ENCODE measurements around the gene LRBA. TPM values are rescaled to one million over a fixed set of nuclear protein-coding genes. Genes with fewer than 3 reads are reported as not detected.

The LRBA gene
- total RNA-seq, 1 experiment from 2014 or later = 69.1 TPM

- no peaks in the 10 kb centered on the region for H3K27me3 Mint-ChIP-seq (ENCODE audit: low read depth)
- peaks cover 33% of the 10 kb centered on the region for H3K4me1 Mint-ChIP-seq
- no peak overlapping the region for H3K4me3 Mint-ChIP-seq
- POLR2A ChIA-PET = no interaction called here
- CTCF ChIA-PET = no interaction called here
- peaks cover 3% of the 10 kb centered on the region; the same call in 1 of the 2 replicates for H3K9me3 Mint-ChIP-seq
- TF ChIP-seq E2F5 (CRISPR knock-in tag; IDR thresholded peaks at IDR 0.05) = no peak
- TF ChIP-seq PRRX2 (CRISPR knock-in tag; IDR thresholded peaks at IDR 0.05) = no peak
- no peak for TF ChIP-seq ZNF121 (CRISPR knock-in tag; IDR thresholded peaks at IDR 0.05)
- no peak for TF ChIP-seq ATF6 (CRISPR knock-in tag; IDR thresholded peaks at IDR 0.05)
- TF ChIP-seq KAT7 (CRISPR knock-in tag; IDR thresholded peaks at IDR 0.05; ENCODE audit: borderline replicate concordance) = no peak
- TF ChIP-seq GTF2I (CRISPR knock-in tag; conservative IDR thresholded peaks at IDR 0.05) = no peak
- TF ChIP-seq MYBL2 (CRISPR knock-in tag; IDR thresholded peaks at IDR 0.05) = no peak
- no peak for TF ChIP-seq ATF3 (CRISPR knock-in tag; conservative IDR thresholded peaks at IDR 0.05)
- no peak for TF ChIP-seq JUN (CRISPR knock-in tag; IDR thresholded peaks at IDR 0.05)
- no peak for TF ChIP-seq HMGA2 (CRISPR knock-in tag; IDR thresholded peaks at IDR 0.05)
- TF ChIP-seq GABPB1 (CRISPR knock-in tag; IDR thresholded peaks at IDR 0.05) = no peak
- TF ChIP-seq ZNF317 (CRISPR knock-in tag; IDR thresholded peaks at IDR 0.05; ENCODE audit: borderline replicate concordance, low read depth) = no peak
- no peak for TF ChIP-seq ZNF138 (CRISPR knock-in tag; conservative IDR thresholded peaks at IDR 0.05)
- TF ChIP-seq ETV6 (CRISPR knock-in tag; IDR thresholded peaks at IDR 0.05) = no peak
- TF ChIP-seq ZSCAN18 (CRISPR knock-in tag; IDR thresholded peaks at IDR 0.05) = no peak
- DNase-seq (ENCODE audit: low spot score) (no peak), ATAC-seq (no peak)
- H3K27ac Mint-ChIP-seq = no peak overlapping the region
- H3K36me3 Mint-ChIP-seq = peaks cover 6% of the 10 kb centered on the region; the same call in 1 of the 2 replicates
These were observed 233.9 kb downstream of the LRBA start for GRCh38 chr4:150781191-150781590.

GRCh38 chr4:150779707-150780106, 235.4 kb downstream of the LRBA start:
- H3K9me3 Mint-ChIP-seq = peaks cover 3% of the 10 kb centered on the region; the same call in 1 of the 2 replicates
- ChIA-PET POLR2A (no interaction called here), CTCF (no interaction called here)
- H3K4me1 Mint-ChIP-seq = peaks cover 18% of the 10 kb centered on the region
- no peak overlapping the region for H3K27ac Mint-ChIP-seq
- H3K4me3 Mint-ChIP-seq = no peak overlapping the region
- H3K36me3 Mint-ChIP-seq = peaks cover 6% of the 10 kb centered on the region; the same call in 1 of the 2 replicates
- no peaks in the 10 kb centered on the region for H3K27me3 Mint-ChIP-seq (ENCODE audit: low read depth)
- DNase-seq (ENCODE audit: low spot score) = no peak
- no peak for ATAC-seq
- TF ChIP-seq SOX15 (CRISPR knock-in tag; IDR thresholded peaks at IDR 0.05) (no peak), ZNF423 (CRISPR knock-in tag; IDR thresholded peaks at IDR 0.05) (no peak), ATF2 (CRISPR knock-in tag; IDR thresholded peaks at IDR 0.05; ENCODE audit: borderline replicate concordance, low read depth) (no peak), PRDM15 (CRISPR knock-in tag; IDR thresholded peaks at IDR 0.05) (no peak), E2F4 (CRISPR knock-in tag; IDR thresholded peaks at IDR 0.05; ENCODE audit: borderline replicate concordance, low read depth) (no peak), ZNF416 (CRISPR knock-in tag; IDR thresholded peaks at IDR 0.05) (no peak), PRRX2 (CRISPR knock-in tag; IDR thresholded peaks at IDR 0.05) (no peak), MXD4 (CRISPR knock-in tag; IDR thresholded peaks at IDR 0.05; ENCODE audit: borderline replicate concordance) (no peak), NR3C1 (CRISPR knock-in tag; conservative IDR thresholded peaks at IDR 0.05; ENCODE audit: low read depth) (no peak), HMGXB4 (CRISPR knock-in tag; IDR thresholded peaks at IDR 0.05) (no peak)
